Islet precursor cell (in vitro differentiated cells): Measurements from ENCODE around the gene LTBP1.
"Not testable (repeated sequence)": the region's sequence is repeated elsewhere in the genome, so short reads cannot be mapped to it uniquely, and the experiment has no call there.

Experiments used
- DNase-seq: peaks from one replicate; pipeline ENCODE4 v3.0.0-alpha.2; 2018

The LTBP1 gene

GRCh38 chr2:33366473-33366872 is 419.7 kb downstream of the LTBP1 start:
- peak; percentile 79 for DNase-seq

GRCh38 chr2:33368524-33368923 is 421.8 kb downstream of the LTBP1 start:
- not testable (repeated sequence) for DNase-seq

- DNase-seq, result no peak
These were observed 422.4 kb downstream of the LTBP1 start for GRCh38 chr2:33369191-33369590.

GRCh38 chr2:33370636-33371265 is 424.0 kb downstream of the LTBP1 start:
- no peak for DNase-seq

GRCh38 chr2:33371304-33372090 is 424.7 kb downstream of the LTBP1 start:
- DNase-seq, result no peak

- DNase-seq, result no peak
These were observed 426.3 kb downstream of the LTBP1 start for GRCh38 chr2:33372940-33373553.

GRCh38 chr2:33373986-33374385 is 427.2 kb downstream of the LTBP1 start:
- DNase-seq, result no peak

- no peak for DNase-seq
These were observed 428.3 kb downstream of the LTBP1 start for GRCh38 chr2:33375054-33375453.

- DNase-seq, result peak; percentile 53
These were observed 430.3 kb downstream of the LTBP1 start for GRCh38 chr2:33377048-33377447.

- peak; percentile 56 for DNase-seq
These were observed 431.9 kb downstream of the LTBP1 start for GRCh38 chr2:33378556-33379210.

- no peak for DNase-seq
These were observed 433.4 kb downstream of the LTBP1 start for GRCh38 chr2:33380001-33380609.

- DNase-seq, result no peak
These were observed 434.0 kb downstream of the LTBP1 start for GRCh38 chr2:33380719-33381118.

GRCh38 chr2:33381301-33381858 is 434.6 kb downstream of the LTBP1 start:
- no peak for DNase-seq

- DNase-seq, result no peak
These were observed 437.3 kb downstream of the LTBP1 start for GRCh38 chr2:33383855-33384598.

GRCh38 chr2:33384599-33384961 is 437.8 kb downstream of the LTBP1 start:
- DNase-seq, result no peak

- no peak for DNase-seq
These were observed 442.2 kb downstream of the LTBP1 start for GRCh38 chr2:33388996-33389395.

- not testable (repeated sequence) for DNase-seq
These were observed 442.9 kb downstream of the LTBP1 start for GRCh38 chr2:33389695-33390094.

GRCh38 chr2:33391529-33392255 is 444.9 kb downstream of the LTBP1 start:
- no peak for DNase-seq

- DNase-seq, result no peak
These were observed 445.6 kb downstream of the LTBP1 start for GRCh38 chr2:33392366-33392765.

- no peak for DNase-seq
These were observed 448.3 kb downstream of the LTBP1 start for GRCh38 chr2:33395034-33395433.

- peak; percentile 66 for DNase-seq
These were observed 449.0 kb downstream of the LTBP1 start for GRCh38 chr2:33395655-33396249.
